SU-DHL-6 (cell line): Measurements from ENCODE around the gene TMSB4X.

ENCODE experiments used
- H2AFZ ChIP-seq: fragments of 200-600 bp; sonication (generic); 2 replicates; pipeline ENCODE4 v1.6.1; 2014; ENCODE audit warnings: low read depth, mild to moderate bottlenecking, moderate library complexity, mixed read lengths, antibody characterized with exemption, low read length; ENCODE audit not compliant: severe bottlenecking
- H3F3A ChIP-seq: fragments of 200-600 bp; shearing (Covaris generic); 2 replicates; pipeline ENCODE4 v1.6.0; 2016; ENCODE audit warnings: antibody characterized with exemption, mild to moderate bottlenecking; ENCODE audit not compliant: insufficient read depth
- H3K27ac ChIP-seq: fragments of 200-600 bp; sonication (generic); 2 replicates; pipeline ENCODE4 v1.5.1; 2016; ENCODE audit warnings: low read depth, mild to moderate bottlenecking, low read length, moderate library complexity, mixed read lengths
- H3K27me3 ChIP-seq: fragments of 200-600 bp; sonication (generic), shearing (Covaris generic); 2 replicates; pipeline ENCODE4 v1.6.0; 2014; ENCODE audit warnings: mild to moderate bottlenecking, low read length
- H3K36me3 ChIP-seq: fragments of 200-600 bp; sonication (generic); 2 replicates; pipeline ENCODE4 v1.6.1; 2014; ENCODE audit warnings: mild to moderate bottlenecking, low read length, mixed read lengths
- H3K4me2 ChIP-seq: fragments of 300-600, 200-600 bp; shearing (Covaris generic), sonication (generic); 2 replicates; pipeline ENCODE4 v1.6.0; 2014; ENCODE audit warnings: low read length, low read depth, mild to moderate bottlenecking; ENCODE audit not compliant: poor library complexity, severe bottlenecking
- H3K4me3 ChIP-seq: fragments of 200-600 bp; sonication (generic); 2 replicates; pipeline ENCODE4 v1.5.1; 2014; ENCODE audit warnings: antibody characterized with exemption, low read length, mild to moderate bottlenecking, mixed read lengths; ENCODE audit not compliant: insufficient read depth, poor library complexity, severe bottlenecking
- H3K79me2 ChIP-seq: fragments of 200-600 bp; sonication (generic); 2 replicates; pipeline ENCODE4 v1.6.1; 2014; ENCODE audit warnings: mild to moderate bottlenecking, low read length, moderate library complexity; ENCODE audit not compliant: insufficient read depth
- H3K9ac ChIP-seq: fragments of 200-600 bp; sonication (generic); 2 replicates; pipeline ENCODE4 v1.7.0; 2014; ENCODE audit warnings: mild to moderate bottlenecking, low read length
- H3K9me2 ChIP-seq: fragments of 200-600 bp; sonication (generic); replicated peaks from 2 replicates; pipeline ENCODE4 v1.6.1; 2014; ENCODE audit warnings: low read length; ENCODE audit not compliant: insufficient read depth
- H3K9me3 ChIP-seq: fragments of 200-600 bp; sonication (generic); 2 replicates; pipeline ENCODE4 v1.6.1; 2014; ENCODE audit warnings: low read length, mixed read lengths; ENCODE audit not compliant: insufficient read depth
- H4K20me1 ChIP-seq: fragments of 200-600 bp; sonication (generic); 2 replicates; pipeline ENCODE4 v1.6.1; 2014; ENCODE audit warnings: low read depth, mild to moderate bottlenecking, antibody characterized with exemption, low read length, moderate library complexity, mixed read lengths
- EZH2phosphoT487 ChIP-seq: fragments of 200-600 bp; sonication (generic), shearing (Covaris generic); conservative IDR thresholded peaks from 2 replicates; pipeline ENCODE4 v1.6.1; 2018; ENCODE audit warnings: mild to moderate bottlenecking, antibody characterized with exemption, low read length, moderate library complexity, mixed read lengths
- TF ChIP-seq, protein P1 (sequence below): fragments of 200-600 bp; sonication (generic); IDR thresholded peaks from one replicate; pipeline ENCODE4 v1.5.1; 2017; ENCODE audit warnings: antibody characterized with exemption, mild to moderate bottlenecking, low read length, moderate library complexity; ENCODE audit not compliant: insufficient read depth, poor library complexity, severe bottlenecking

The TMSB4X gene

DNA sequence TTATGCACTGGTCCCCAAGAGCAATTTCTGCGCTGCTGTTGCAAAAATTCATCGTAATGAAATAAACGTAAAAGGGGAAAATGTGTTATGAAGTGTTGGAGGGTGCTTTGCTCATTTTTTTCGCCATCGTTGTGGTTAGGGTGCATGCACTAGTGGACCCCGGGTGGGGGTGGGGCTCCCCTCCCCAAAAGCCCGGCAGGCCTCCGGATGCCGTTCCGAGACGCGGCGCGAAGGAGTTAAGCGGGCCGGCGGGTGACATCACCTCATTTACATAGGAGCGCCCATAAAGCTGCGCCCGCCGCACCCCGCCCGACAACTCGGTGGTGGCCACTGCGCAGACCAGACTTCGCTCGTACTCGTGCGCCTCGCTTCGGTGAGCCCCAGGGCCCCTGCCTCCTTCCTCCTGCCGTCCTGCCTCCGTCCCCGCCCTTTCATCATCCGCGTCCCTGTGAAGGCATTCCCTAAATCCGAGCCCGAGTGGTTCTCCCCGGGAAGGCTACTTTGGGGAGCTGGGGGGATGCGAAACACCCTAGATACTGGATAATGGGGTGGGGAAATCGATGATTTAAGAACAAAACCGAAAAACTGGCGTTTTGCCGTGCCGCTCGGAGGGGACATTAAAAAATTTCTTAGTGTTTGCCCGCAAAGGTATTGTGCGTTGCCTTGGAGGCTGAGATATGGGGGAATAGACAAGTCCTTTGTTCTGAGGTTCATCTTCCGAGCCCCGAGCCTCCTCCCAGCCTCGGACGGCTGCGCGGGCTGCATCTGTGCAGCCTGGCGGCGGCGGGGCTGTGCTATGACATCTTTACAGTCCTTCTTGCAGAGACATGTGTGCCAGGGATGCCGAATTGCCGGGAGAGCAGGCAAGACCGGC lies at the start of gene TMSB4X:
Gene TMSB4X, plus strand, starts transcription at position 315 of the 874 bp plus-strand sequence.
- Histone ChIP-seq H4K20me1 (no peaks in the 10 kb centered on the region), H3K27me3 (no peaks in the 10 kb centered on the region), H3K9me3 (no peaks in the 10 kb centered on the region), H3K9me2 (no peaks in the 10 kb centered on the region), H3F3A (peaks cover 89% of the 10 kb centered on the region), H3K79me2 (peaks cover 32% of the 10 kb centered on the region), H3K36me3 (peaks cover 20% of the 10 kb centered on the region), H3K9ac (peak within 1 kb of the TSS; percentile 99), H2AFZ (no peak within 1 kb of the TSS), H3K27ac (peak within 1 kb of the TSS; percentile 99), H3K4me2 (peak within 1 kb of the TSS; percentile 100), H3K4me3 (peak within 1 kb of the TSS; percentile 98)
- TF ChIP-seq, protein P1, sequence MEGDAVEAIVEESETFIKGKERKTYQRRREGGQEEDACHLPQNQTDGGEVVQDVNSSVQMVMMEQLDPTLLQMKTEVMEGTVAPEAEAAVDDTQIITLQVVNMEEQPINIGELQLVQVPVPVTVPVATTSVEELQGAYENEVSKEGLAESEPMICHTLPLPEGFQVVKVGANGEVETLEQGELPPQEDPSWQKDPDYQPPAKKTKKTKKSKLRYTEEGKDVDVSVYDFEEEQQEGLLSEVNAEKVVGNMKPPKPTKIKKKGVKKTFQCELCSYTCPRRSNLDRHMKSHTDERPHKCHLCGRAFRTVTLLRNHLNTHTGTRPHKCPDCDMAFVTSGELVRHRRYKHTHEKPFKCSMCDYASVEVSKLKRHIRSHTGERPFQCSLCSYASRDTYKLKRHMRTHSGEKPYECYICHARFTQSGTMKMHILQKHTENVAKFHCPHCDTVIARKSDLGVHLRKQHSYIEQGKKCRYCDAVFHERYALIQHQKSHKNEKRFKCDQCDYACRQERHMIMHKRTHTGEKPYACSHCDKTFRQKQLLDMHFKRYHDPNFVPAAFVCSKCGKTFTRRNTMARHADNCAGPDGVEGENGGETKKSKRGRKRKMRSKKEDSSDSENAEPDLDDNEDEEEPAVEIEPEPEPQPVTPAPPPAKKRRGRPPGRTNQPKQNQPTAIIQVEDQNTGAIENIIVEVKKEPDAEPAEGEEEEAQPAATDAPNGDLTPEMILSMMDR = no peak
- no peak for TF ChIP-seq EZH2phosphoT487

DNA sequence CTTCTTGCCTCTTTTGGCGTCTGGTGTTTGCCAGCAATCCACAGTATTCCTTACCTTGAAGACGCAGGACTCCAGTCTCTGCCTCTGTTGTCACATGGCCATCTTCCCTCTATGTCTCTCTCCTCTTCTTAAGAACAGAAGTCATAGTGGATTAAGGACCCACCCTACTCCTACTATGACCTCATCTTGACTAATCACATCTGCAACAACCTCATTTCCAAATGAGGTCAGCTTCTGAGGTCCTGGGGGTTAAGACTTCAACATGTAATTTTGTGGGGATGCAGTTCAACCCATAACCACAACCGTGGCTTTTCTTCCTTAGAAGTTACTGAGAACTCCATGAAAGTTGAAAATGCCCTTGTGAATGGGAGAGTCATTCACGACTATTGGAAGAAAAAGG lies 45.2 kb upstream of the TMSB4X start:
- H2AFZ ChIP-seq = no peak overlapping the region
- no peak overlapping the region for H3K4me3 ChIP-seq
- no peak overlapping the region for H3K9ac ChIP-seq
- no peak overlapping the region for H3K27ac ChIP-seq
- no peaks in the 10 kb centered on the region for H3K36me3 ChIP-seq
- H4K20me1 ChIP-seq = no peaks in the 10 kb centered on the region
- no peaks in the 10 kb centered on the region for H3K27me3 ChIP-seq
- H3F3A ChIP-seq = no peaks in the 10 kb centered on the region
- H3K4me2 ChIP-seq = no peak overlapping the region
- H3K9me3 ChIP-seq = no peaks in the 10 kb centered on the region
- no peaks in the 10 kb centered on the region for H3K79me2 ChIP-seq
- no peak for TF ChIP-seq EZH2phosphoT487
- TF ChIP-seq, protein P1 = no peak
- H3K9me2 ChIP-seq = no peaks in the 10 kb centered on the region

DNA sequence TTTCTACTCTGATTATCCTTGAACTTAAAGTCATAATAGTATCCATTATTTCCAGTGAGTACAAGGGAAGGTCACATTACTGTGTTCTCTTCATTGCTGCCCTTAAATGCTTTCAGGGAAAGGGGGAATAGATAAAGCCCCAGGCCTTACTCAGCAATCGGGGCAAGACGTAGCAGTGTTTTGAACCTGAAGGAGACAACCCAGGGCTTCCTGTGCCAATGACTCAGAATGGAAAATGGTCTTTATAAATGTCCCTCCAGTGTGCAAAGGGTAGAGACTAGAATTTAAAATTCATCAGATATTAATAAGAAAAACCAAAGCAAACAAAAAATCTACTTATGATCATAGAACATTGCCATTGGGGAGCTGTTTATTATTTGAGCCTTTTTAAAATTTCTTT lies 44.8 kb upstream of the TMSB4X start:
- Histone ChIP-seq H3K9me2 (no peaks in the 10 kb centered on the region), H3K9me3 (no peaks in the 10 kb centered on the region), H3K36me3 (no peaks in the 10 kb centered on the region), H4K20me1 (no peaks in the 10 kb centered on the region), H3K9ac (no peak overlapping the region), H2AFZ (no peak overlapping the region), H3K4me2 (no peak overlapping the region), H3K27me3 (no peaks in the 10 kb centered on the region), H3K27ac (no peak overlapping the region), H3F3A (no peaks in the 10 kb centered on the region), H3K79me2 (no peaks in the 10 kb centered on the region), H3K4me3 (no peak overlapping the region)
- TF ChIP-seq EZH2phosphoT487 = no peak
- TF ChIP-seq, protein P1 = no peak
